Astrocyte (in vitro differentiated cells and primary cell): Measurements from ENCODE around the gene BRD8. TPM values are rescaled to one million over a fixed set of nuclear protein-coding genes. Genes with fewer than 3 reads are reported as not detected.
"Not testable (repeated sequence)": the region's sequence is repeated elsewhere in the genome, so short reads cannot be mapped to it uniquely, and the experiment has no call there.

Experiments used
- DNase-seq: peaks from one replicate; pipeline ENCODE4 v3.0.0-alpha.2; 2010; ENCODE audit warnings: low read depth
- FAIRE-seq: peaks from 2 replicates; lab custom pipeline; 2011; peaks lifted over from hg19 to GRCh38; lab: Jason Lieb, UNC
- H2AFZ ChIP-seq: 2 replicates; pipeline ENCODE4 v1.6.0; 2012; ENCODE audit warnings: low read depth, low read length, inconsistent platforms
- H3K27ac ChIP-seq: 2 replicates; pipeline ENCODE4 v1.5.1; 2011; ENCODE audit warnings: low read depth, low read length, inconsistent platforms
- H3K27me3 ChIP-seq: 2 replicates; pipeline ENCODE4 v1.6.0; 2011; ENCODE audit warnings: low read length, inconsistent platforms; ENCODE audit not compliant: insufficient read depth
- H3K36me3 ChIP-seq: 2 replicates; pipeline ENCODE4 v1.5.1; 2011; ENCODE audit warnings: low read length, inconsistent platforms; ENCODE audit not compliant: insufficient read depth
- H3K4me1 ChIP-seq: 2 replicates; pipeline ENCODE4 v1.5.1; 2011; ENCODE audit warnings: low read length, inconsistent platforms; ENCODE audit not compliant: insufficient read depth
- H3K4me2 ChIP-seq: 2 replicates; pipeline ENCODE4 v1.6.0; 2012; ENCODE audit warnings: low read length, inconsistent platforms
- H3K4me3 ChIP-seq: 2 replicates; pipeline ENCODE4 v1.5.1; 2011; ENCODE audit warnings: low read depth, mild to moderate bottlenecking, low read length, inconsistent platforms; ENCODE audit not compliant: insufficient read depth
- H3K79me2 ChIP-seq: 2 replicates; pipeline ENCODE4 v1.6.0; 2012; ENCODE audit warnings: mild to moderate bottlenecking, low read length, inconsistent platforms; ENCODE audit not compliant: insufficient read depth
- H3K9ac ChIP-seq: 2 replicates; pipeline ENCODE4 v1.6.0; 2012; ENCODE audit warnings: mild to moderate bottlenecking, low read length, inconsistent platforms
- H3K9me3 ChIP-seq: 2 replicates; pipeline ENCODE4 v1.5.1; 2012; ENCODE audit warnings: low read depth, mild to moderate bottlenecking, low read length, inconsistent platforms; ENCODE audit not compliant: insufficient read depth
- H4K20me1 ChIP-seq: 2 replicates; pipeline ENCODE4 v1.6.0; 2012; ENCODE audit warnings: low read length, inconsistent platforms; ENCODE audit not compliant: insufficient read depth
- H3K27ac Mint-ChIP-seq: one replicate; pipeline ENCODE4 v1.8.0; 2021; ENCODE audit warnings: mild to moderate bottlenecking, mixed read lengths; ENCODE audit not compliant: unreplicated experiment
- H3K27me3 Mint-ChIP-seq: one replicate; pipeline ENCODE4 v1.8.0; 2021; ENCODE audit warnings: low read depth, mixed read lengths; ENCODE audit not compliant: unreplicated experiment
- H3K36me3 Mint-ChIP-seq: one replicate; pipeline ENCODE4 v1.8.0; 2021; ENCODE audit warnings: low read depth, mixed read lengths; ENCODE audit not compliant: unreplicated experiment
- H3K4me1 Mint-ChIP-seq: one replicate; pipeline ENCODE4 v1.8.0; 2021; ENCODE audit warnings: low read depth, mixed read lengths; ENCODE audit not compliant: unreplicated experiment
- H3K4me3 Mint-ChIP-seq: one replicate; pipeline ENCODE4 v1.8.0; 2021; ENCODE audit warnings: mild to moderate bottlenecking, moderate library complexity, mixed read lengths; ENCODE audit not compliant: unreplicated experiment
- H3K9me3 Mint-ChIP-seq: one replicate; pipeline ENCODE4 v1.8.0; 2021; ENCODE audit warnings: mild to moderate bottlenecking, mixed read lengths; ENCODE audit not compliant: unreplicated experiment
- EZH2 ChIP-seq: IDR thresholded peaks from 2 replicates; pipeline ENCODE4 v1.6.1; 2012; ENCODE audit warnings: mild to moderate bottlenecking, low read length, inconsistent platforms; ENCODE audit not compliant: insufficient read depth
- total RNA-seq: library from RNA; stranded (reverse); gene quantifications from 2 replicates; pipeline ENCODE4 v1.2.1, GENCODE V29; 2021
- TF ChIP-seq, protein P1 (sequence below): IDR thresholded peaks from 2 replicates; pipeline ENCODE4 v1.5.1; 2011; ENCODE audit warnings: low read depth, mild to moderate bottlenecking, inconsistent platforms, low read length, moderate library complexity; ENCODE audit not compliant: insufficient read depth

The BRD8 gene
- total RNA-seq, 1 donor from 2014 or later, result 33.1 TPM

DNA sequence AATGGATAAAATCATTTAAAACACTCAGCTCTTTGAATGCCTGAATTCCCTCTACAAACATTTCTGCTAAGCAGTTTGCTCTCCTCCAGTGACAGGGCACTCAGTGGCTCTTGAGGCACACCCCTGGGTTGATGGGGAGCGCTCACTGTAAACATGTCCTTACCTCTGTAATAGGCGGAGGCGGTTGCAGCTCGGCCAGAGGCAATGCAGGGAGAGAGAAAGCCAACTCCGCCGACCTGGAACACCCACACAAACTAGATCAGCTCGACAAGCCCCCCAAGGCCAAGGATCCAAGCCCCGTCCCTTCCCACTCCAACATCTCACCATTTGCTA, 34.4 kb upstream of the BRD8 start:
- H3K4me1 Mint-ChIP-seq, result no peaks in the 10 kb centered on the region
- H3K27ac Mint-ChIP-seq, result peak overlapping the region; percentile 97
- H3K9me3 Mint-ChIP-seq, result no peaks in the 10 kb centered on the region
- no peaks in the 10 kb centered on the region for H3K9me3 ChIP-seq
- no peaks in the 10 kb centered on the region for H3K27me3 ChIP-seq
- peak overlapping the region; percentile 100 for H3K4me3 Mint-ChIP-seq
- no peaks in the 10 kb centered on the region for H3K4me1 ChIP-seq
- TF ChIP-seq EZH2, result no peak
- TF ChIP-seq, protein P1, sequence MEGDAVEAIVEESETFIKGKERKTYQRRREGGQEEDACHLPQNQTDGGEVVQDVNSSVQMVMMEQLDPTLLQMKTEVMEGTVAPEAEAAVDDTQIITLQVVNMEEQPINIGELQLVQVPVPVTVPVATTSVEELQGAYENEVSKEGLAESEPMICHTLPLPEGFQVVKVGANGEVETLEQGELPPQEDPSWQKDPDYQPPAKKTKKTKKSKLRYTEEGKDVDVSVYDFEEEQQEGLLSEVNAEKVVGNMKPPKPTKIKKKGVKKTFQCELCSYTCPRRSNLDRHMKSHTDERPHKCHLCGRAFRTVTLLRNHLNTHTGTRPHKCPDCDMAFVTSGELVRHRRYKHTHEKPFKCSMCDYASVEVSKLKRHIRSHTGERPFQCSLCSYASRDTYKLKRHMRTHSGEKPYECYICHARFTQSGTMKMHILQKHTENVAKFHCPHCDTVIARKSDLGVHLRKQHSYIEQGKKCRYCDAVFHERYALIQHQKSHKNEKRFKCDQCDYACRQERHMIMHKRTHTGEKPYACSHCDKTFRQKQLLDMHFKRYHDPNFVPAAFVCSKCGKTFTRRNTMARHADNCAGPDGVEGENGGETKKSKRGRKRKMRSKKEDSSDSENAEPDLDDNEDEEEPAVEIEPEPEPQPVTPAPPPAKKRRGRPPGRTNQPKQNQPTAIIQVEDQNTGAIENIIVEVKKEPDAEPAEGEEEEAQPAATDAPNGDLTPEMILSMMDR, result no peak
- peak overlapping the region; percentile 92 for H3K4me2 ChIP-seq
- H3K27ac ChIP-seq, result peak overlapping the region; percentile 92
- peaks cover 10% of the 10 kb centered on the region for H4K20me1 ChIP-seq
- H3K4me3 ChIP-seq, result peak overlapping the region; percentile 99
- no peaks in the 10 kb centered on the region for H3K36me3 ChIP-seq
- FAIRE-seq (no peak), DNase-seq (peak; percentile 18)
- H2AFZ ChIP-seq, result peak overlapping the region; percentile 98
- H3K36me3 Mint-ChIP-seq, result no peaks in the 10 kb centered on the region
- H3K9ac ChIP-seq, result peak overlapping the region; percentile 99
- H3K27me3 Mint-ChIP-seq, result peaks cover 3% of the 10 kb centered on the region
- peaks cover 51% of the 10 kb centered on the region for H3K79me2 ChIP-seq

DNA sequence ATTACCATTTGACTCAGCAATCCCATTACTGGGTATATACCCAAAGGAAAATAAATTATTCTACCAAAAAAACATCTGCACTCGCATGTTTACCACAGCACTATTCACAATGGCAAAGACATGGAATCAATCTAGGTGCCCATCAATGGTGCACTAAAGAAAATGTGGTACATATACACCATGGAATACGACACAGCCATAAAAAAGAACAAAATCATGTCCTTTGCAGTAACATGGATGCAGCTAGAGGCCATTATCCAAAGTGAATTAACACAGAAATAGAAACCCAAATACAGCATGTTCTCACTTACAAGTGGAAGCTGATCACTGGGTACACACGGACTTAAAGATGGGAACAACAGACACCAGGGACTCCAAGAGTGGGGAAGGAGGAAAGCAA, 32.6 kb upstream of the BRD8 start:
- Histone ChIP-seq H3K9me3 (no peaks in the 10 kb centered on the region), H3K27me3 (no peaks in the 10 kb centered on the region), H3K4me2 (no peak overlapping the region), H3K4me3 (no peak overlapping the region), H4K20me1 (peaks cover 11% of the 10 kb centered on the region), H2AFZ (no peak overlapping the region), H3K36me3 (no peaks in the 10 kb centered on the region), H3K27ac (no peak overlapping the region), H3K79me2 (peaks cover 59% of the 10 kb centered on the region), H3K9ac (no peak overlapping the region), H3K4me1 (no peaks in the 10 kb centered on the region)
- DNase-seq (no peak), FAIRE-seq (no peak)
- Mint-ChIP-seq H3K36me3 (no peaks in the 10 kb centered on the region), H3K27ac (no peak overlapping the region), H3K4me1 (no peaks in the 10 kb centered on the region), H3K9me3 (no peaks in the 10 kb centered on the region), H3K27me3 (no peaks in the 10 kb centered on the region), H3K4me3 (no peak overlapping the region)
- TF ChIP-seq, protein P1, result no peak
- no peak for TF ChIP-seq EZH2

DNA sequence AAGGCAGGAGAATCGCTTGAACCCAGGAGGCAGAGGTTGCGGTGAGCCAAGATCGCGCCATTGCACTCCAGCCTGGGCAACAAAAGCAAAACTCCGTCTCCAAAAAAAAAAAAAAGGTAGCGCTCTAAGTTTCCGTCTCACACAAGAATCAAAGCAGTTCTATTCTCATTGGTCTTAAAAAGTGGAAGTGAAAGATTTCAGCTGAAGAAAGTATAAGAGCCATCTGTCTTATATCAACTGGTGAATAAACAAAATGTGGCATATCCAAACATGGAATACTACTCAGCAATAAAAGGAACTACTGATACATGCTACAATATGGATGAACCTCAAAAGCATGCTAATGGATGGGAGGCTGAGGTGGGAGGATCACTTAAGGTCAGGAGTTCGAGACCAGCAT, 15.4 kb upstream of the BRD8 start:
- not testable (repeated sequence) for FAIRE-seq, H3K9me3 ChIP-seq

More for the DNA sequence above, 15.4 kb upstream of the BRD8 start:
- H3K27me3 ChIP-seq, H4K20me1 ChIP-seq, H2AFZ ChIP-seq, H3K79me2 ChIP-seq, H3K4me1 ChIP-seq, H3K27me3 Mint-ChIP-seq, H3K4me2 ChIP-seq, H3K27ac Mint-ChIP-seq, H3K4me3 ChIP-seq, H3K4me1 Mint-ChIP-seq, H3K36me3 Mint-ChIP-seq, H3K27ac ChIP-seq, H3K4me3 Mint-ChIP-seq, H3K9me3 Mint-ChIP-seq, DNase-seq, H3K9ac ChIP-seq: not testable (repeated sequence)
- peaks cover 37% of the 10 kb centered on the region for H3K36me3 ChIP-seq
